Neutrophil (primary cell): ENCODE results near the gene PADI6.
A peak's percentile ranks its signal among the peaks of the same experiment; 100 is the strongest.

ENCODE experiments used
- H3K27ac ChIP-seq: fragments of 200-600 bp; sonication (generic); 2 replicates; pipeline ENCODE4 v1.5.1; 2016; ENCODE audit warnings: mild to moderate bottlenecking, moderate library complexity
- H3K27me3 ChIP-seq: fragments of 200-600 bp; sonication (generic); 2 replicates; pipeline ENCODE4 v1.6.0; 2016; ENCODE audit warnings: mild to moderate bottlenecking
- H3K36me3 ChIP-seq: fragments of 200-600 bp; sonication (generic); 2 replicates; pipeline ENCODE4 v1.5.1; 2017
- H3K4me1 ChIP-seq, 2 experiments: fragments of 200-600 bp in 1 of 2; sonication (generic) in 1 of 2; 1 replicate in 1 of 2; 2 replicates in 1 of 2; pipeline versions ENCODE4 v1.5.1 to v1.6.1; 2013 to 2016; ENCODE audit warnings: low read depth in 1 of 2, low read length in 1 of 2, mild to moderate bottlenecking in 1 of 2, moderate library complexity in 1 of 2; ENCODE audit not compliant: control insufficient read depth in 1 of 2, insufficient read depth in 1 of 2
- H3K4me3 ChIP-seq, 2 experiments: fragments of 200-600 bp in 1 of 2; sonication (generic) in 1 of 2; 1 replicate in 1 of 2; 2 replicates in 1 of 2; pipeline ENCODE4 v1.5.1; 2013 to 2016; ENCODE audit warnings: low read depth in 1 of 2, low read length in 1 of 2, mild to moderate bottlenecking in 1 of 2, moderate library complexity in 1 of 2
- H3K9me3 ChIP-seq: fragments of 200-600 bp; sonication (generic); 2 replicates; pipeline ENCODE4 v1.5.1; 2016
- CTCF ChIP-seq: fragments of 200-600 bp; sonication (generic); IDR thresholded peaks from 2 replicates; pipeline ENCODE4 v1.5.1; 2016; ENCODE audit warnings: antibody characterized with exemption

Gene PADI6

GRCh38 chr1:17359031-17359430 is 13.0 kb upstream of the PADI6 start:
- TF ChIP-seq CTCF: no peak
- H3K9me3 ChIP-seq: peaks cover 8% of the 10 kb centered on the region
- no peaks in the 10 kb centered on the region for H3K27me3 ChIP-seq
- no peak overlapping the region for H3K4me3 ChIP-seq
- H3K27ac ChIP-seq: peak overlapping the region; percentile 89
- H3K4me1 ChIP-seq: peaks cover 0 to under 1% of the 10 kb centered on the region in 2 experiments
- peaks cover 97% of the 10 kb centered on the region for H3K36me3 ChIP-seq

- Histone ChIP-seq H3K27ac (peak overlapping the region; percentile 89), H3K4me3 (no peak overlapping the region), H3K4me1 (peaks cover 6 to 8% of the 10 kb centered on the region in 2 experiments), H3K27me3 (no peaks in the 10 kb centered on the region), H3K9me3 (peaks cover 8% of the 10 kb centered on the region), H3K36me3 (peaks cover 92% of the 10 kb centered on the region)
- no peak for TF ChIP-seq CTCF
Observed at GRCh38 chr1:17359808-17360207, 12.2 kb upstream of the PADI6 start.

GRCh38 chr1:17360272-17360956 is 11.6 kb upstream of the PADI6 start:
- Histone ChIP-seq H3K4me1 (peaks cover 12 to 14% of the 10 kb centered on the region in 2 experiments), H3K27ac (peak overlapping the region; percentile 89), H3K4me3 (no peak overlapping the region), H3K9me3 (peaks cover 8% of the 10 kb centered on the region), H3K36me3 (peaks cover 86% of the 10 kb centered on the region), H3K27me3 (no peaks in the 10 kb centered on the region)
- TF ChIP-seq CTCF: no peak

DNA sequence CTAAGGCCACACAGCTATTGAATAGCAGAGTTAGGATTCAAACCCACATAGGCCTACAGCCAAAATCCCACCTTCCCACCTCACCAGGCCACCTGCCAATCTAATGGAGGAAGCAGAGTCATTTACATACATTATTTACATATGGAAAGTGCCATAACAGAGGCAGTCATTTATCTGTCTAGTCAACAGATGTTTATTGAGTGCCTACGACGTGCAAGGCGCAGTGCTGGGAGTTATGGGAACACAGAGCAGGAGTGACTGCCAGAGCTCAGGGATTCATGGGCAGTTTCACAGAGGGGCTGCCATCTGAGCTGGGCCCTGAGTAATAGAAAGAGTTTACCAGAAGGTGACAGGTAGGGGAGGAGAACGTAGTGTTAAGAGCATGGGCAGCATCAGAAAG is 10.3 kb upstream of the PADI6 start:
- Histone ChIP-seq H3K9me3 (no peaks in the 10 kb centered on the region), H3K36me3 (peaks cover 74% of the 10 kb centered on the region), H3K4me3 (no peak overlapping the region), H3K4me1 (peaks cover 25 to 27% of the 10 kb centered on the region in 2 experiments), H3K27ac (peak overlapping the region; percentile 89), H3K27me3 (no peaks in the 10 kb centered on the region)
- TF ChIP-seq CTCF: no peak

- Histone ChIP-seq H3K4me3 (no peak overlapping the region), H3K9me3 (no peaks in the 10 kb centered on the region), H3K4me1 (peaks cover 27% of the 10 kb centered on the region in 2 experiments), H3K27ac (peak overlapping the region; percentile 89), H3K36me3 (peaks cover 59% of the 10 kb centered on the region), H3K27me3 (no peaks in the 10 kb centered on the region)
- TF ChIP-seq CTCF: no peak
Observed at GRCh38 chr1:17363351-17363750, 8.6 kb upstream of the PADI6 start.
